Eye (tissue), 1 donor: ENCODE data around the gene RGR.

Experiments
- DNase-seq: peaks from one replicate; pipeline ENCODE4 v3.0.0-alpha.2; 2015

The RGR gene

GRCh38 chr10:84224411-84225028, 20.3 kb upstream of the RGR start:
- peak; percentile 74 for DNase-seq

GRCh38 chr10:84225427-84226173, 19.3 kb upstream of the RGR start, which contains the start of gene LRIT2:
Gene LRIT2, minus strand, starts transcription at chr10:84225544. Its CDS starts 24 bp downstream, at chr10:84225520.
- DNase-seq: peak; percentile 15

- peak; percentile 44 for DNase-seq
Observed at GRCh38 chr10:84226616-84227015, 18.2 kb upstream of the RGR start.

- no peak for DNase-seq
Observed at GRCh38 chr10:84227810-84228209, 17.0 kb upstream of the RGR start.

- no peak for DNase-seq
Observed at GRCh38 chr10:84230359-84230758, 14.5 kb upstream of the RGR start.

- no peak for DNase-seq
Observed at GRCh38 chr10:84232376-84232775, 12.5 kb upstream of the RGR start.

- no peak for DNase-seq
Observed at GRCh38 chr10:84233940-84234339, 10.9 kb upstream of the RGR start.

- no peak for DNase-seq
Observed at GRCh38 chr10:84234479-84234878, 10.4 kb upstream of the RGR start.

- DNase-seq: no peak
Observed at GRCh38 chr10:84235096-84235495, 9.8 kb upstream of the RGR start.

GRCh38 chr10:84236807-84237198, 8.1 kb upstream of the RGR start:
- DNase-seq: no peak

- peak; percentile 24 for DNase-seq
Observed at GRCh38 chr10:84237199-84238051, 7.4 kb upstream of the RGR start.

GRCh38 chr10:84238909-84239308, 5.9 kb upstream of the RGR start:
- DNase-seq: no peak

- peak; percentile 11 for DNase-seq
Observed at GRCh38 chr10:84241185-84241790, 3.6 kb upstream of the RGR start, which contains the start of gene LRIT1. Gene LRIT1, minus strand, starts transcription at chr10:84241546. Its CDS starts 107 bp downstream, at chr10:84241439.

GRCh38 chr10:84243759-84244158, 1.1 kb upstream of the RGR start:
- no peak for DNase-seq

- DNase-seq: no peak
Observed at GRCh38 chr10:84247496-84247895, 2.6 kb downstream of the RGR start.

- DNase-seq: no peak
Observed at GRCh38 chr10:84248794-84249193, 3.9 kb downstream of the RGR start.

GRCh38 chr10:84254552-84255478, 10.0 kb downstream of the RGR start:
- DNase-seq: peak; percentile 20

GRCh38 chr10:84256510-84257342, 11.9 kb downstream of the RGR start:
- DNase-seq: peak; percentile 85

- DNase-seq: no peak
Observed at GRCh38 chr10:84257343-84258020, 12.6 kb downstream of the RGR start.

GRCh38 chr10:84258034-84258695, 13.3 kb downstream of the RGR start:
- peak; percentile 10 for DNase-seq
